Measurements from ENCODE around the gene MISP.

Gene MISP

DNA sequence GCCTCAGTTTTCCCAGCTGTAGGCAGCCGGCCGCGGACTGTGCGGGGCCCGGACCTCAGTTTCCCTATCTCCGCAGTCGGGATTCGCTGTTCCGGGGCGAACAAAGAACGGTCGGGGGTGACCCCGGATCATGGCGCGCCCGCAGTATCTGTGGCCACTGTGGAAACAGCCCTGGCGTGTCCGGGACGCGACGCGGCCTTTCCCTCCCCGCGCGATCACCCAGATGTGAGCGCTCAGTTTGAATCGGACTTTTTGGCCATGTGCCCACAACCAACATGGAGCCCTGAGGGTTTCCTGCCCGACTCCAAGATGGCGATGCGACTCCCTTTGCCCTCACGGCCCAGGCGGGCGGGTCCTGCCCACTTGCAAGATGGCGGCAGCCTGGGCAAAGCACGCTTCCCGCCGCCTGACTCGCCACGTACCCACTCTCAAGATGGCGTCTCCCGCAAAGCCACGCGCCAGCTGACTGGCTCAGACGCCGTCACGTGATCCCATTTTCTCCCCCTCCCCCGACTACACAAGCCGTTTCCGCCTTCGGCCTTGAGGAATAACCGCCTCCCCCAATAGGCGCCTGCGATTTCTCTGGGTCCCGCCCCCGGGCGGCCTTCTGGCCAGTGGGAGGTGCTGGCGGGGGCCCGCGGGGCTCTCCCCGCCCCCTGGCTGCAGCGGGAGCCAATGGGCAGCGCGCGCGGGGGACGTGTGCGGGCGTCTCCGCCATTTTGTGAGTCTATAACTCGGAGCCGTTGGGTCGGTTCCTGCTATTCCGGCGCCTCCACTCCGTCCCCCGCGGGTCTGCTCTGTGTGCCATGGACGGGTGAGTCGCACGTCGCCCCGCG is 46.0 kb downstream of the MISP start, which contains the start of gene PTBP1:
PTBP1 (plus strand) TSS at position 761 of the 836 bp plus-strand sequence; CDS start at position 807, 46 bp downstream.
- DNase-seq (ENCODE audit: low read depth in 2 of 2): peak; percentile 98

DNA sequence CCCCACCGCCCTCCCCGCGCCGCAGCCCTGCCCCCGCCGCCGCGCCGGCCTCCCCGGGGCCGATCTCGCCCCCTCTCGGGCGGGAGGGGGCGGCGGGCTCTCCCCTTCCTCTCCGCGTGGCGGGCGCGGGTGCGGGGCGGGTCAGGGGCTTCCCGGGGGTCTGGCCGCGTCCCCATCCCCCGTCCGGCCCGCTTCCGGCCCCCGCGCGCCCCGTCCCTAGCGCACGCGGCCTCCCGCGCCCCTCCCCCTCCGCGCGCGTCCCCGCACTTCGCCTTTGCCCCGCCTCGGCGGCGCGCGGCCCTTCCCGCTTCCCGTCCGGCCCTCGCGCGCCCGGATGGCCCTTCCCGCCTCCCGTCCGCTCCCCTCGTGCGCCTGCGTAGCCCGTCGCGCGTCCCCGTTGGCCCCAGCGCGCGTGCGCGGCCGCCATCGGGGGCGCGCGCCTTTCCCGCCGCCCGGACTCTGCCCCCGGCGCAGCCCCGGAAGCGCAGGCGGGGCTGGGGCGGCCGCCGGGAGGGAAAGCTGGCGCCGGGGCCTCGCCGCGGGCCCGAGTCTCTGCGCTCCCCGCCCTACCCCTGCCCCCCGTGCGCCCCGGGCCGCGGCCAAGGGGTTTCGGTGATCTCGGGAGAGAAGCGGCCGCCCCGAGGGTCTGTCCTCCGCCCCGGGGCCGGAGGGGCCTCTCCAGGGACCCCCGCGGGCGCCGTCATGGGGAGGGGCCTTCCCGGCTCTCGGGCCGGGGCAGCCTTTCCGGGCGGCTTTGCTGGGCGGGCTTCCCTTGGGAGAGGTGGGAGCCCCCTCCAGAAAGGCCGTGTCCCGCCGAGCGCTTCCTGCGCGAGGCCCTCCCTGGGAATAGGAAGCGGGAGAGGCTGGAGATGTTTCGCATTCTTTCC is 46.9 kb downstream of the MISP start:
- peak; percentile 77 to 82 for DNase-seq (ENCODE audit: low read depth in 2 of 2)

DNA sequence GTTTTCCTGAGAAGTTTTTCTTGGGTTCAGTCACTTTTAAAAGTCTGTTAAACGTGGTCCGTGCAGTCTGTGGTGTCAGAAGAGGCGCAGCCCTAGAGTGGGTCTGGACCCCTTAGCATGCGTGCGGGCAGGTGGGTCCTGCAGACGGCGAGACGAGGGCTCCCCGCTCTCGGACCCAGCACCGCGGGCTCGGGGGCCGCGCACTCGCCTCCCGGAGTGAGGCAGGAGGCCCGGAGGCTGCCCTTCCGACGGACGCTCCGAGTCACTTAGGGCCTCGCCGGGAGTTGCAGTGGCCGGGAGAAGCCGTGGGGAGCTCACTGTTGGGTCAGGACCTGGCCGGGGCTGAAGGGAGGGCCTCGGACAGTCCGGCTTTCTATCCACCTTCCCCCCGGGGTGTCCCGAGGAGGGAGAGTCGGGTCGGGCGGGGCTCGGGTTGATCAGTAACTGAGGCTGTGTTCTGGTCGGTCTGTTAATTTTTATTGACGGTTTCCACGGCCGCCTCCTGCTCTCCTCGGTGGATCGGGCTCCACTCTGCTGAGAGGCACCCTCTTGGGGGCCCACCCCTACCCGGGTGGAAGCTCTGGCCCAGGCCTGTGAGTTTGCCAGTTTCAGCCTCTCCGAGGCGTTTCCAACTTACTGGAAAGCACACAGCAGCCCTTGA is 47.6 kb downstream of the MISP start:
- DNase-seq (ENCODE audit: low read depth in 2 of 2): no peak

DNA sequence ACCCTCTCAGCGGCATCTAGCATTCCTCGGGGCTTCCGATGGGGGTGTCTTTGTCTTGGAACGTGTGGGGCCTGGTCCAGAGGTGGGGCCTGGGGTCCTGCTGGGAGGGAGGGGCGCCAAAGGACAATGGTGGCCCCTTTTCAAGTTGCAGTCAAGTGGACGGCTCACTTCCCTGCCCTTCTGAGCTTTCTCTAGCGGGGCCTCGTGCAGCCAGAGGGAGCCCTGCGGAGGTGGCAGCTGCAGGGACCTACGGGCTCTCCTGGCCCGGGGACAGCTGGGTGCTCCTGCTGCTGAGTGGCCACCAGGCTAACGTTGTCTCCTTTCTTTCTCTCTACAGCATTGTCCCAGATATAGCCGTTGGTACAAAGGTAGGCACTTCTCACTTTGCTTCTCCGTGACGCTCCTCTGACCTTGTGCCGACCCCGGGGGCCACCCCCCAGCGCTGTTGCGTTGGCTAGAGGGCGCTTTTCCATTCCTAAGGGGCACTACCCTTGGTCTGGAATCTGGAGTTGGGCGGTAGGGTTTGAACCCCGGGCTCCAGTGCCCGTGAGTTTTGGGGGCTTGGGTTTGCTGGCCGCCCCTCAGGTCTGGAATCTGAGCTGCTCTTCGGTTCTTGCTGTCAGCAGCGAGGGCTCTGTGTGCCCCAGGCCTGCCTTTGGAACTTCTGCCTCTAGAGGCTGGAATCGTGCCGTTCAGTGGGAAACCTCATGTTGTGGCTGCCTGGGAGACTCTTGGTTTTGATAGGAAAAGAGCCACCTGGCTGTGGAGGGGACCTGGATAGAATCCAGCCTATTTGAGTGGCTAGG is 48.4 kb downstream of the MISP start:
- no peak for DNase-seq (ENCODE audit: low read depth in 2 of 2)

GRCh38 chr19:800360-801029 is 49.6 kb downstream of the MISP start:
- no peak for DNase-seq (ENCODE audit: low read depth in 2 of 2)

DNA sequence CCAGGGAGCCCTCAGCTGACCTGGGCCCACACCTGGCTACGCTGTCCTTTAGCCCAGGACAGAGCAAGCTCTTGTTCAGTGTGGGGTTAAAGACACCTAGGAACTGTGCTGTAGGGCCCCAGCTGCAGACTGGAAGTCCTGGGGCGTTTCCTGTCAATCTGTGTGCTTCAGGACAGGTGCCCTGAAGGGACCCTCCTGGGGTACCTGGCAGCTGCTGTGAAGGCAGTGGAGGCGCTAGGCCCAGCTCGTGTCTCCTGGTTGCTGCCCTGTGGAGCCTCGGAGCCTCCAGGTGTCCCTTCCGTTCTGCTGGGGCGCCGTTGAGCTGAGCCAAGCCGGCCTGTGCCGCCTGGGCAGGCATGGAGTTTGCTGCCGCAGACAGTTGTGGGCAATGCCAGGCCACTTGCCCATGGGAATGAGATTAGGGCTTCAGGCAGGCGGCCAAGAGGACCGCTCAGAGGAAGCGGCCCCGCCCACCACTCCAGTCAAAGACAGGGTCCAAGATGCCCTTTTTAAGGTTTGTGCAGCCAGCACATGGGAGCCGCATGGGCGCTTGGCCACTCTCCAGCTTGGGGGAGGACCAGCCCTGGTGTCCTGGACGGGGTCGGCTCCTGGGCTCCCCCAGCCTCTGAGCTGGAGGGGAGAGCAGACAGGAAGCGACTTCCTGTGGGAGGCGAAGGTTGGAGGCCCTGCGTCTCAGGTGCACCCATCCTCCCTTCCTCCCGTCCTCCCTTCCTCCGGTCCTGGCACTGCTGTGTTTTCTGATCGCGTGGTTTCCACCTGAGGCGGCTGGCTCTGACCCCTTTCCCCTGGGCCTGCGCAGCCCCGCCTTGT is 50.3 kb downstream of the MISP start:
- DNase-seq (ENCODE audit: low read depth in 2 of 2): no peak

DNA sequence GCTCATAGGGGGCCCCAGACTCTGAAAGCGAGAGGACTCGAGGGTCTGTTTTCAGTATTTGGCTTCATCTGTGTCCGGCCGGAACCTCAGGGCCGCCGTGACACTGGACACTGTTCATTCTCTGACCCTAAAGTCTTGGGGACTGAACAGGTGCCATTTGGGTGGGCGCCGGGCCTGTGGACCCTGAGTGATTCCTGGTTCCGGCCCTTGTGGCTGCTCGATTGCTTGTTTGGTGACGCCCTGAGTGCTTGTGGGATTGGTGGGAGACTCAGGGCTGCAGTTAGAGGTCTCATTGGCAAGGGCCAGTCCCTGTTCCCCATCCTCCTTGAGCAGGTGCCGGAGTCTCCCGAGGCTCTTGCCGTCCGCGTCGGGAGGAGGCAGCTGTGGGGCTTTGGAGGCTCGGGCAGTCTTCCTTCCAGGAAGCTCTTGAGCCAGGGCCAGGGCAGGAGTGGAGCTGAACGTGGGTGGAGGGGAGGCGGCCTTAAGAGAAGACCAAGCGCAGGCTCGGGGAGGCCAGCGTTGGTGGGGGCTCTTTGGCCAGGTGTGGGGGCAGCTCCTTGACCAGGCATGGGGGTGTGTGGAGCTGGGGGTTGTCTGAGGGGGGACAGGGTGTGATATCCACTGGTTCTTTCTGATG is 51.1 kb downstream of the MISP start:
- DNase-seq (ENCODE audit: low read depth in 2 of 2): no peak

DNA sequence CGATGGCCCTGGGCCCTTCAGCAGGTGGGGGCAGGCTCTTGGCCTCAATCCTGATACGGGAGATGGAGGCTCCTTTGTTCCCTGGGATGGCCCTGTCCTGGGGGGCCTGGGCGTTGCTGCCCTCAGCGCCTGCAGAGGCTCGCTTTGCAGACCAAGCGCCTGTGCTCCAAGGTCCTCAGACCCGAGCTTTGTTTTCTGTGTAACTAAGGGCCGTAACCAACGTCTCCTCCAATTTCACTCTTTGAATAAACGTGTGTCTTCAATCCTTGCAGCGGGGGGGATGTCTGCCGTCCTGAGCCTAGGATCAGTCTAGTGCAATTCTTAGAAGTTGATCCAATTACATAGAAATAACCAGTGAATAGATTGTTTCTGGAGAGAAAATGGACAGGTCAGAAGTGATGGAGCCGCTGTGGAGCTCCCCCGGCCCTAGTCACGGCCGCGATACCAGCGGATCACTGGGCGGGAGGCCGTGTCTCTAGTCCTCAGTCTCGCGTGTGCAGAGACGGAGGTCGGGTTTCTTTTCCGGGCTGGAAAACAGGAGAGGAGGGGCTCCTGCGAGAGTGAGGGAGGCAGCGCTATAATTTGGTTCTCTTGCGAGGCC is 51.7 kb downstream of the MISP start:
- no peak for DNase-seq (ENCODE audit: low read depth in 2 of 2)

- no peak for DNase-seq (ENCODE audit: low read depth in 2 of 2)
Observed at GRCh38 chr19:803099-803561, 52.2 kb downstream of the MISP start.

- no peak for DNase-seq (ENCODE audit: low read depth in 2 of 2)
Observed at GRCh38 chr19:803686-804418, 52.9 kb downstream of the MISP start.

DNA sequence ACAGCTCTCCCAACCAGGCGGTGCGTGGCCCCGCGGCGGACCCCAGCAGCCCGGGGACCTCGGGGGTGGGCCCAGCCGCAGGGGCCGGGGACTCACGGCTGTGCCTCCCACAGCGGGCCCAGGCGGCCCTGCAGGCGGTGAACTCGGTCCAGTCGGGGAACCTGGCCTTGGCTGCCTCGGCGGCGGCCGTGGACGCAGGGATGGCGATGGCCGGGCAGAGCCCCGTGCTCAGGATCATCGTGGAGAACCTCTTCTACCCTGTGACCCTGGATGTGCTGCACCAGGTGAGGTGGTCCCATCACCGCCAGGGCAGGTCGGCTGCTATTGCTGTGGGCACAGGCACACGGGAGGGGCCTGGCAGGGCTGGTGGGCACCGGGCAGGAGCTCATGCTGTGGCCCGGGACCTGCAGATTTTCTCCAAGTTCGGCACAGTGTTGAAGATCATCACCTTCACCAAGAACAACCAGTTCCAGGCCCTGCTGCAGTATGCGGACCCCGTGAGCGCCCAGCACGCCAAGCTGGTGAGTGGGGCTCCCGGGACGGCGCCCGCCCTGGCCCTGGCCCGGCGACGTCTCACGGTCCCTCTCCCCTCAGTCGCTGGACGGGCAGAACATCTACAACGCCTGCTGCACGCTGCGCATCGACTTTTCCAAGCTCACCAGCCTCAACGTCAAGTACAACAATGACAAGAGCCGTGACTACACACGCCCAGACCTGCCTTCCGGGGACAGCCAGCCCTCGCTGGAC is 53.7 kb downstream of the MISP start:
- DNase-seq (ENCODE audit: low read depth in 2 of 2): no peak

DNA sequence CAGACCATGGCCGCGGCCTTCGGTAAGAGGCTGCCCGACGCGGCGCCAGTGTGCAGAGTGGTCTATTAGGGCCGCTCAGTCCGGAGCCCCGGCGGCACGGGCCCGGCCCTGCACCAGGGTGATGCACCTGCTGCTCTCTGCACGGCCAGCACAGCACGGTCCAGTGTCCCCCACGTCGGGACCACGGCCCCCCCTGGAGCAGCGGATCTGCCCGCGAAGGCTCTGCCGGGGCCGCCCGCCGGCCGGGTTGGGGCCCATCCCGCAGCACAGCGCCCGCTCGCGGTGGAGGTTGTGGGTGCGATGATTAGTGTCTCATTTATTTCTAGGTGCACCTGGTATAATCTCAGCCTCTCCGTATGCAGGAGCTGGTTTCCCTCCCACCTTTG is 54.2 kb downstream of the MISP start:
- DNase-seq (ENCODE audit: low read depth in 2 of 2): no peak

DNA sequence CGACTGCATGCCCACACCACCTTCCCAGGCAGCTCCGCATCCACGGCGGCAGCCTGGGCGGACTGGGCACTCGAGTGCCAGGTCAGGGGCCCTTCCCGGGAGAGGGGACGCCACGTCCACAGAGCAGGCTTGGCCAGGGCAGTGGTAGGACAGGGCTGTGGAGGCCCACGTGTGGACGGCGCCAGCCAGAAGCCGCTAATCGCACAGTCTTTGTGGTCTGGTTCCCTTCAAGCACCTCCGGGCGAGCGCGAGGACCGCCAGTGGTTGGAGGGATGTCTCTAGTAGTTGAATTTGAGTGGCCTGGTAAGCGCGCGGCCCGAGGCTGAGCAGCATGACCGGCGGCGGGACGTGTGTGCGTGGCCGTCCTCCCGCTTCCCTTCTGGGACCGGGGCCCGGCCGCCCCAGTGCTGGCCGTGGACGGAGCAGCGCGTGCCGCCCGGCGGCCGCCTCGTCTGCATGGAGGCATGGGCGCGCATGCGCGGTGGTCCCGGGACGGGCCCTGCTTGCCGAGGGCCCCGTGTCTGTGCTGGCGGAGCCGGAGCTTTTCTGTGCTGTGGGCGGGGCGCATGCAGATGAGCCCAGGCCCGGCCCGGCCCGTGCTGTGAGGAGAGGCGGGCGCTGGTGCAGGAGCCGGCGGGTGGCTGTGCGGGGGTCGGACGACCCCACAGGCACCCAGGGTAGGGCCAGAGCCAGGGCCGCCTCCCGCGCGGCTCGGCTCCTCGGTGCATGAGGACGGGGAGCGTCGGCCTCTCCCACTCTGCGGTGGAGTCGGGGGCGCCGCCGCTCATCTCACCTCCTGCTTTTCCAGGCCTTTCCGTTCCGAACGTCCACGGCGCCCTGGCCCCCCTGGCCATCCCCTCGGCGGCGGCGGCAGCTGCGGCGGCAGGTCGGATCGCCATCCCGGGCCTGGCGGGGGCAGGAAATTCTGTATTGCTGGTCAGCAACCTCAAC is 55.0 kb downstream of the MISP start:
- DNase-seq (ENCODE audit: low read depth in 2 of 2): no peak

- DNase-seq (ENCODE audit: low read depth in 2 of 2): no peak
Observed at GRCh38 chr19:806815-807421, 56.0 kb downstream of the MISP start.

- DNase-seq (ENCODE audit: low read depth in 2 of 2): no peak
Observed at GRCh38 chr19:807627-808422, 56.9 kb downstream of the MISP start.

Data from activated CD4-positive, alpha-beta T cell treated with anti-CD3 and anti-CD28 coated beads for 24 hours (primary cell).